ENCODE measurements around the gene MFAP3L.

DNA sequence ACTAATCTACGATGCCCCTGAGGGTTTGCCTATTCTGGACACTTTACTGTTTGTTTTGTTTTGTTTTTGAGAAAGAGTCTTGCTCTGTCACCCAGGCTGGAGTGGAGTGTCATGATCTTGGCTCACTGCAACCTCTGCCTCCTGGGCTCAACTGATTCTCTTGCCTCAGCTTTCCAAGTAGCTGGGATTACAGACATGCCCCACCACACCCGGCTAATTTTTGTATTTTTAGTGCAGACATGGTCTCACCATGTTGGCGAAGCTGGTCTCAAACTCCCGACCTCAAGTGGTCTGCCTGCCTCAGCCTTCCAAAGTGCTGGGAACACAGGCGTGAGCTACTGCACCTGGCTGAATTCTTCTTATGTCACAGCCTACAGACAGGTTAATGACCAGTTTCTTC is 70.7 kb downstream of the MFAP3L start:
- TF ChIP-seq POLR2A (IDR thresholded peaks at IDR 0.05), result no peak
- TF ChIP-seq POLR2AphosphoS5 (IDR thresholded peaks at IDR 0.05), result no peak
